Measurements from ENCODE around the gene JMJD4.

JMJD4 gene

DNA sequence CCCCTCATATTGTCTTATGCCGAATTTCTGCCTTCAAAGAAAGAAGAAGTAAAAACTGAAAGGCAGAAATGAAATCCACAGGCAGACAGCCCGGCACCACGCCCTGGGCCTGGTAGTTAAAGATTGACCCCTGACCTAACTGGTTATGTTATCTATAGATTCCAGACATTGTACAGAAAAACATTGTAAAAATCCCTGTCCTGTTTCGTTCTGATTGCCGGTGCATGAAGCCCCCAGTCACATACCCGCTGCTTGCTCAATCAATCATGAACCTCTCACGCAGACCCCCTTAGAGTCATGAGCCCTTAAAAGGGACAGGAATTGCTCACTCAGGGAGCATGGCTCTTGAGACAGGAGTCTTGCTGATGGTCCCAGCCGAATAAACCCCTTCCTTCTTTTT is 49.3 kb downstream of the JMJD4 start:
- no peak for DNase-seq
- no peaks in the 10 kb centered on the region for H3K27me3 ChIP-seq (ENCODE audit: insufficient read depth, low read depth, severe bottlenecking)
- TF ChIP-seq, protein P1, sequence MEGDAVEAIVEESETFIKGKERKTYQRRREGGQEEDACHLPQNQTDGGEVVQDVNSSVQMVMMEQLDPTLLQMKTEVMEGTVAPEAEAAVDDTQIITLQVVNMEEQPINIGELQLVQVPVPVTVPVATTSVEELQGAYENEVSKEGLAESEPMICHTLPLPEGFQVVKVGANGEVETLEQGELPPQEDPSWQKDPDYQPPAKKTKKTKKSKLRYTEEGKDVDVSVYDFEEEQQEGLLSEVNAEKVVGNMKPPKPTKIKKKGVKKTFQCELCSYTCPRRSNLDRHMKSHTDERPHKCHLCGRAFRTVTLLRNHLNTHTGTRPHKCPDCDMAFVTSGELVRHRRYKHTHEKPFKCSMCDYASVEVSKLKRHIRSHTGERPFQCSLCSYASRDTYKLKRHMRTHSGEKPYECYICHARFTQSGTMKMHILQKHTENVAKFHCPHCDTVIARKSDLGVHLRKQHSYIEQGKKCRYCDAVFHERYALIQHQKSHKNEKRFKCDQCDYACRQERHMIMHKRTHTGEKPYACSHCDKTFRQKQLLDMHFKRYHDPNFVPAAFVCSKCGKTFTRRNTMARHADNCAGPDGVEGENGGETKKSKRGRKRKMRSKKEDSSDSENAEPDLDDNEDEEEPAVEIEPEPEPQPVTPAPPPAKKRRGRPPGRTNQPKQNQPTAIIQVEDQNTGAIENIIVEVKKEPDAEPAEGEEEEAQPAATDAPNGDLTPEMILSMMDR (IDR thresholded peaks at IDR 0.05; ENCODE audit: low read depth, low read length): no peak
- no peak overlapping the region for H3K4me3 ChIP-seq (ENCODE audit: low read depth, low read length)
- no peaks in the 10 kb centered on the region for H3K36me3 ChIP-seq
- no peaks in the 10 kb centered on the region for H3K9me3 ChIP-seq (ENCODE audit: severe bottlenecking)
- H3K27ac ChIP-seq: no peak overlapping the region

Measured in WERI-Rb-1 (cell line).